GM19328 (cell line): ENCODE data around the gene CHN2.

Experiments used
- ATAC-seq: cut with Tn5 transposase; IDR thresholded peaks from one replicate; pipeline ENCODE4 v1.9.1; 2021; ENCODE audit warnings: mild to moderate bottlenecking, moderate library complexity; ENCODE audit not compliant: unreplicated experiment

CHN2 gene

GRCh38 chr7:29483219-29484104, 288.9 kb downstream of the CHN2 start:
- no peak for ATAC-seq

- no peak for ATAC-seq
Observed at GRCh38 chr7:29484280-29484679, 289.7 kb downstream of the CHN2 start.

GRCh38 chr7:29485339-29486190, 291.0 kb downstream of the CHN2 start:
- no peak for ATAC-seq

- ATAC-seq, result no peak
Observed at GRCh38 chr7:29486191-29486700, 291.7 kb downstream of the CHN2 start.

GRCh38 chr7:29487424-29487823, 292.8 kb downstream of the CHN2 start:
- no peak for ATAC-seq

- no peak for ATAC-seq
Observed at GRCh38 chr7:29488203-29488970, 293.8 kb downstream of the CHN2 start.

- ATAC-seq, result no peak
Observed at GRCh38 chr7:29488977-29489376, 294.4 kb downstream of the CHN2 start.

GRCh38 chr7:29490094-29490607, 295.6 kb downstream of the CHN2 start:
- ATAC-seq, result no peak

GRCh38 chr7:29494350-29494749, 299.8 kb downstream of the CHN2 start:
- no peak for ATAC-seq

- no peak for ATAC-seq
Observed at GRCh38 chr7:29495653-29496052, 301.1 kb downstream of the CHN2 start.

GRCh38 chr7:29496355-29497020, 301.9 kb downstream of the CHN2 start:
- no peak for ATAC-seq

- ATAC-seq, result no peak
Observed at GRCh38 chr7:29499932-29500331, 305.4 kb downstream of the CHN2 start.

- ATAC-seq, result no peak
Observed at GRCh38 chr7:29500719-29501118, 306.1 kb downstream of the CHN2 start.

GRCh38 chr7:29502133-29502532, 307.6 kb downstream of the CHN2 start:
- ATAC-seq, result no peak

GRCh38 chr7:29505931-29506330, 311.4 kb downstream of the CHN2 start:
- no peak for ATAC-seq

- ATAC-seq, result no peak
Observed at GRCh38 chr7:29508608-29509007, 314.0 kb downstream of the CHN2 start.

GRCh38 chr7:29510028-29510427, 315.5 kb downstream of the CHN2 start:
- no peak for ATAC-seq

GRCh38 chr7:29511337-29511736, 316.8 kb downstream of the CHN2 start:
- ATAC-seq, result no peak

- ATAC-seq, result no peak
Observed at GRCh38 chr7:29511851-29512250, 317.3 kb downstream of the CHN2 start.

GRCh38 chr7:29516491-29516890, 321.9 kb downstream of the CHN2 start:
- ATAC-seq, result no peak
